Measurements from ENCODE around the gene TBC1D22A. TPM values are rescaled to one million over a fixed set of nuclear protein-coding genes. Genes with fewer than 3 reads are reported as not detected.

The TBC1D22A gene
- polyA plus RNA-seq, 1 of the 3 experiments (the other 2 are of a cell fraction): 16.5 TPM

DNA sequence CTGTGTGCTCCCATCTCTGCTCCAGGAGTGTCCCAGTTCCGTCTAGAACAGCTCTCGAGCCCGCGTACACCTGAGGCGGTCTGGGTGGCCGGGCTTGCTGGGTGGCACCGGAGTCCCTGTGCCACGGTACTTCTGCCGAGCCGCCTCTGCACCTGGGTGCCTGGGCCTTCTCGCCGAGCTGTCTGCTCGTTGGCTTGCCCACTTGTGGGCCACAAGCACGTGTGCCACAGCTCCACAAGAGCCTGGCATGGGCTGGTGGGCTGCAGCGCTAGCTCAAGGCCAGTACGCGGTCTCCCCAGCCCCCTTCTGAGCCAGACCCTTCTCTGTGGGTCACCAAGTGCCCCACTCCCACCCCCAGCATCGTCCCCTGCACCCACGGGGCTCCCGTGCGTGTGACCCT lies 388.0 kb downstream of the TBC1D22A start:
- peaks cover 7 to 45% of the 10 kb centered on the region in 2 experiments; a peak in 3 of 4 replicates for H3K4me1 ChIP-seq (ENCODE audit: control insufficient read depth in 1 of 2, insufficient read depth in 2 of 2, low read depth in 1 of 2, low read length in 1 of 2)
- no peaks in the 10 kb centered on the region for H3K27me3 ChIP-seq (ENCODE audit: insufficient read depth)
- no peak overlapping the region for H3K4me3 ChIP-seq (ENCODE audit: low read depth in 2 of 2, low read length in 1 of 2)
- TF ChIP-seq, protein P1, sequence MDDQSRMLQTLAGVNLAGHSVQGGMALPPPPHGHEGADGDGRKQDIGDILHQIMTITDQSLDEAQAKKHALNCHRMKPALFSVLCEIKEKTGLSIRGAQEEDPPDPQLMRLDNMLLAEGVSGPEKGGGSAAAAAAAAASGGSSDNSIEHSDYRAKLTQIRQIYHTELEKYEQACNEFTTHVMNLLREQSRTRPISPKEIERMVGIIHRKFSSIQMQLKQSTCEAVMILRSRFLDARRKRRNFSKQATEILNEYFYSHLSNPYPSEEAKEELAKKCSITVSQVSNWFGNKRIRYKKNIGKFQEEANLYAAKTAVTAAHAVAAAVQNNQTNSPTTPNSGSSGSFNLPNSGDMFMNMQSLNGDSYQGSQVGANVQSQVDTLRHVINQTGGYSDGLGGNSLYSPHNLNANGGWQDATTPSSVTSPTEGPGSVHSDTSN (IDR thresholded peaks at IDR 0.05): no peak
- TF ChIP-seq NRF1 (IDR thresholded peaks at IDR 0.05; ENCODE audit: low read depth, low read length) (no peak), RXRA (IDR thresholded peaks at IDR 0.05; ENCODE audit: borderline replicate concordance, low read depth) (no peak), RCOR1 (IDR thresholded peaks at IDR 0.05; ENCODE audit: low read length) (no peak), ELF1 (IDR thresholded peaks at IDR 0.05) (no peak), TAF1 (IDR thresholded peaks at IDR 0.05; ENCODE audit: borderline replicate concordance, low read depth, low read length) (no peak), FOXM1 (IDR thresholded peaks at IDR 0.05; ENCODE audit: low read depth) (no peak), SMC3 (IDR thresholded peaks at IDR 0.05; ENCODE audit: low read depth, low read length) (no peak), FOSL2 (IDR thresholded peaks at IDR 0.05; ENCODE audit: borderline replicate concordance, low read depth) (no peak), EZH2phosphoT487 (IDR thresholded peaks at IDR 0.05; ENCODE audit: borderline replicate concordance, low read depth) (no peak), EP300 (IDR thresholded peaks at IDR 0.05; ENCODE audit: borderline replicate concordance in 1 of 2, low read depth in 1 of 2, low read length in 1 of 2) (no peak), GATA2 (CRISPR knock-in tag; IDR thresholded peaks at IDR 0.05) (no peak)
- TF ChIP-seq, protein P2, sequence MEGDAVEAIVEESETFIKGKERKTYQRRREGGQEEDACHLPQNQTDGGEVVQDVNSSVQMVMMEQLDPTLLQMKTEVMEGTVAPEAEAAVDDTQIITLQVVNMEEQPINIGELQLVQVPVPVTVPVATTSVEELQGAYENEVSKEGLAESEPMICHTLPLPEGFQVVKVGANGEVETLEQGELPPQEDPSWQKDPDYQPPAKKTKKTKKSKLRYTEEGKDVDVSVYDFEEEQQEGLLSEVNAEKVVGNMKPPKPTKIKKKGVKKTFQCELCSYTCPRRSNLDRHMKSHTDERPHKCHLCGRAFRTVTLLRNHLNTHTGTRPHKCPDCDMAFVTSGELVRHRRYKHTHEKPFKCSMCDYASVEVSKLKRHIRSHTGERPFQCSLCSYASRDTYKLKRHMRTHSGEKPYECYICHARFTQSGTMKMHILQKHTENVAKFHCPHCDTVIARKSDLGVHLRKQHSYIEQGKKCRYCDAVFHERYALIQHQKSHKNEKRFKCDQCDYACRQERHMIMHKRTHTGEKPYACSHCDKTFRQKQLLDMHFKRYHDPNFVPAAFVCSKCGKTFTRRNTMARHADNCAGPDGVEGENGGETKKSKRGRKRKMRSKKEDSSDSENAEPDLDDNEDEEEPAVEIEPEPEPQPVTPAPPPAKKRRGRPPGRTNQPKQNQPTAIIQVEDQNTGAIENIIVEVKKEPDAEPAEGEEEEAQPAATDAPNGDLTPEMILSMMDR (IDR thresholded peaks at IDR 0.05): no peak
- TF ChIP-seq, protein P3, sequence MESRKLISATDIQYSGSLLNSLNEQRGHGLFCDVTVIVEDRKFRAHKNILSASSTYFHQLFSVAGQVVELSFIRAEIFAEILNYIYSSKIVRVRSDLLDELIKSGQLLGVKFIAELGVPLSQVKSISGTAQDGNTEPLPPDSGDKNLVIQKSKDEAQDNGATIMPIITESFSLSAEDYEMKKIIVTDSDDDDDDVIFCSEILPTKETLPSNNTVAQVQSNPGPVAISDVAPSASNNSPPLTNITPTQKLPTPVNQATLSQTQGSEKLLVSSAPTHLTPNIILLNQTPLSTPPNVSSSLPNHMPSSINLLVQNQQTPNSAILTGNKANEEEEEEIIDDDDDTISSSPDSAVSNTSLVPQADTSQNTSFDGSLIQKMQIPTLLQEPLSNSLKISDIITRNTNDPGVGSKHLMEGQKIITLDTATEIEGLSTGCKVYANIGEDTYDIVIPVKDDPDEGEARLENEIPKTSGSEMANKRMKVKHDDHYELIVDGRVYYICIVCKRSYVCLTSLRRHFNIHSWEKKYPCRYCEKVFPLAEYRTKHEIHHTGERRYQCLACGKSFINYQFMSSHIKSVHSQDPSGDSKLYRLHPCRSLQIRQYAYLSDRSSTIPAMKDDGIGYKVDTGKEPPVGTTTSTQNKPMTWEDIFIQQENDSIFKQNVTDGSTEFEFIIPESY (IDR thresholded peaks at IDR 0.05; ENCODE audit: borderline replicate concordance, low read depth): no peak
- TF ChIP-seq, protein P4, sequence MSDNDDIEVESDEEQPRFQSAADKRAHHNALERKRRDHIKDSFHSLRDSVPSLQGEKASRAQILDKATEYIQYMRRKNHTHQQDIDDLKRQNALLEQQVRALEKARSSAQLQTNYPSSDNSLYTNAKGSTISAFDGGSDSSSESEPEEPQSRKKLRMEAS (IDR thresholded peaks at IDR 0.05; ENCODE audit: low read depth): no peak
- WGBS (ENCODE audit: low lambda C conversion rate): 94% methylated on average over 11 of the region's 21 CpGs
- H2AFZ ChIP-seq (ENCODE audit: low read depth): no peak overlapping the region
- H3F3A ChIP-seq (replicated peaks; ENCODE audit: insufficient read depth): no peaks in the 10 kb centered on the region
- no peaks in the 10 kb centered on the region for H3K36me3 ChIP-seq (replicated peaks in 1 of 2; ENCODE audit: control insufficient read depth in 1 of 2, insufficient read depth in 2 of 2, low read length in 1 of 2)
- no peaks in the 10 kb centered on the region for H3K9me3 ChIP-seq
- CTCF ChIA-PET: no interaction called here
- H4K20me1 ChIP-seq (ENCODE audit: insufficient read depth): no peaks in the 10 kb centered on the region
- H3K9me2 ChIP-seq: no peaks in the 10 kb centered on the region
- H3K79me2 ChIP-seq (ENCODE audit: insufficient read depth): no peaks in the 10 kb centered on the region
- POLR2A ChIA-PET: no interaction called here
- DNase-seq: no peak
- H3K4me2 ChIP-seq: no peak overlapping the region
- H3K27ac ChIP-seq (ENCODE audit: low read depth in 2 of 2, low read length in 1 of 2): no peak overlapping the region
- no peak overlapping the region for H3K9ac ChIP-seq
